NCI-H1930 (cell line): Measurements from ENCODE around the gene CGNL1.

ENCODE experiments used
- DNase-seq, 2 experiments: peaks; one replicate each; lab custom pipeline; 2025; lab: John Stamatoyannopoulos, UW

Gene CGNL1

GRCh38 chr15:57385923-57386390 is 9.7 kb downstream of the CGNL1 start:
- DNase-seq = no peak

- no peak for DNase-seq
These were observed 10.7 kb downstream of the CGNL1 start for GRCh38 chr15:57386976-57387375.

- no peak for DNase-seq
These were observed 11.3 kb downstream of the CGNL1 start for GRCh38 chr15:57387564-57388076.

- no peak for DNase-seq
These were observed 12.2 kb downstream of the CGNL1 start for GRCh38 chr15:57388464-57388863.

- no peak for DNase-seq
These were observed 13.7 kb downstream of the CGNL1 start for GRCh38 chr15:57389991-57390390.

- DNase-seq = no peak
These were observed 14.3 kb downstream of the CGNL1 start for GRCh38 chr15:57390583-57390982.

GRCh38 chr15:57391537-57391936 is 15.2 kb downstream of the CGNL1 start:
- no peak for DNase-seq

GRCh38 chr15:57393061-57393460 is 16.8 kb downstream of the CGNL1 start:
- no peak for DNase-seq

GRCh38 chr15:57395292-57395691 is 19.0 kb downstream of the CGNL1 start:
- no peak for DNase-seq

GRCh38 chr15:57398336-57398735 is 22.0 kb downstream of the CGNL1 start:
- no peak for DNase-seq

GRCh38 chr15:57401546-57401945 is 25.2 kb downstream of the CGNL1 start:
- DNase-seq = no peak

- DNase-seq = no peak
These were observed 26.7 kb downstream of the CGNL1 start for GRCh38 chr15:57403017-57403416.

GRCh38 chr15:57403566-57404325 is 27.4 kb downstream of the CGNL1 start:
- no peak for DNase-seq

GRCh38 chr15:57405133-57405532 is 28.8 kb downstream of the CGNL1 start:
- DNase-seq = no peak

GRCh38 chr15:57406062-57406772 is 29.9 kb downstream of the CGNL1 start:
- no peak for DNase-seq

- no peak for DNase-seq
These were observed 34.1 kb downstream of the CGNL1 start for GRCh38 chr15:57410373-57410772.

- DNase-seq = no peak
These were observed 35.9 kb downstream of the CGNL1 start for GRCh38 chr15:57411945-57412768.

- no peak for DNase-seq
These were observed 39.3 kb downstream of the CGNL1 start for GRCh38 chr15:57415602-57416001.

GRCh38 chr15:57418635-57419034 is 42.3 kb downstream of the CGNL1 start:
- no peak for DNase-seq

- no peak for DNase-seq
These were observed 43.0 kb downstream of the CGNL1 start for GRCh38 chr15:57419335-57419734.

GRCh38 chr15:57421110-57421509 is 44.8 kb downstream of the CGNL1 start:
- no peak for DNase-seq

- no peak for DNase-seq
These were observed 45.2 kb downstream of the CGNL1 start for GRCh38 chr15:57421551-57421950.
